ENCODE measurements around the gene C3. TPM values are rescaled to one million over a fixed set of nuclear protein-coding genes. Genes with fewer than 3 reads are reported as not detected.

The C3 gene
- total RNA-seq, 1 experiment from 2014 or later = 7.0 TPM

- H3K4me2 ChIP-seq (ENCODE audit: low read length) = no peak overlapping the region
- H3K4me1 ChIP-seq (ENCODE audit: control insufficient read depth in 1 of 2, insufficient read depth in 2 of 2, low read length in 2 of 2) = no peaks in the 10 kb centered on the region
- H3K9me2 ChIP-seq (ENCODE audit: insufficient read depth) = no peaks in the 10 kb centered on the region
- no peaks in the 10 kb centered on the region for H4K20me1 ChIP-seq (ENCODE audit: insufficient read depth)
- H3K27ac ChIP-seq (ENCODE audit: low read depth, low read length) = no peak overlapping the region
- ATAC-seq (no peak), DNase-seq (ENCODE audit: low read depth, low spot score) (no peak)
- no TSS peak for BruUV-seq (replicated peaks)
- no peaks in the 10 kb centered on the region for H3K9me3 ChIP-seq (ENCODE audit: control insufficient read depth in 1 of 2, insufficient read depth in 1 of 2, low read depth in 1 of 2, low read length in 2 of 2)
- ChIA-PET RAD21 (ENCODE audit: low non-redundant PET in 1 of 2, low total read pairs in 2 of 2, uncharacterized antibody in 2 of 2, unreplicated experiment in 2 of 2) (no interaction called here), CTCF (interaction anchor here (1.7 kb wide), 1 partner anchor 211 kb away, joined by 5 read pairs; no protein-coding TSS in a partner anchor), POLR2A (interaction anchor here (0.6 to 0.7 kb wide), 2 partner anchors 95 to 311 kb away, joined by 3 read pairs; no protein-coding TSS in a partner anchor)
- H3K27me3 ChIP-seq (ENCODE audit: insufficient read depth, low read length) = no peaks in the 10 kb centered on the region
- no peaks in the 10 kb centered on the region for H3K79me2 ChIP-seq (ENCODE audit: insufficient read depth, low read length)
- H3K9ac ChIP-seq (ENCODE audit: low read length) = no peak overlapping the region
- TF ChIP-seq JUND (IDR thresholded peaks at IDR 0.05) (no peak), REST (IDR thresholded peaks at IDR 0.05; ENCODE audit: low read depth) (no peak), ATF3 (IDR thresholded peaks at IDR 0.05) (no peak), SP1 (IDR thresholded peaks at IDR 0.05; ENCODE audit: low read depth) (no peak), SIN3A (IDR thresholded peaks at IDR 0.05; ENCODE audit: low read depth) (no peak), SRF (IDR thresholded peaks at IDR 0.05; ENCODE audit: low read depth) (no peak), CTCF (IDR thresholded peaks at IDR 0.05 in 2 of 3, conservative IDR thresholded peaks at IDR 0.05 in 1 of 3; ENCODE audit: borderline replicate concordance in 1 of 3, insufficient read depth in 1 of 3, low read depth in 2 of 3, low read length in 2 of 3) (no peak), CEBPB (IDR thresholded peaks at IDR 0.05; ENCODE audit: low read depth) (no peak), ZFX (IDR thresholded peaks at IDR 0.05) (no peak), POLR2AphosphoS5 (IDR thresholded peaks at IDR 0.05; ENCODE audit: low read depth, low read length) (no peak), ZNF274 (IDR thresholded peaks at IDR 0.05; ENCODE audit: low read depth, low read length) (no peak), YY1 (IDR thresholded peaks at IDR 0.05; ENCODE audit: extremely low read depth, insufficient replicate concordance, low read depth, low read length) (no peak), TCF7L2 (IDR thresholded peaks at IDR 0.05; ENCODE audit: borderline replicate concordance, extremely low read depth, insufficient read depth, insufficient read length) (no peak)
- H3K36me3 ChIP-seq (ENCODE audit: control insufficient read depth in 1 of 2, insufficient read depth in 2 of 2, low read length in 2 of 2) = no peaks in the 10 kb centered on the region
- intact Hi-C loops (cut with micrococcal nuclease) = no loop called here
- H3K4me3 ChIP-seq (replicated peaks in 1 of 2; ENCODE audit: low read depth in 1 of 2, low read length in 2 of 2) = no peak overlapping the region
- H2AFZ ChIP-seq (ENCODE audit: low read depth, low read length, poor library complexity, severe bottlenecking) = no peak overlapping the region
These were observed 68.3 kb downstream of the C3 start for GRCh38 chr19:6651965-6652804.
